Measurements from ENCODE around the gene KIF2A.

DNA sequence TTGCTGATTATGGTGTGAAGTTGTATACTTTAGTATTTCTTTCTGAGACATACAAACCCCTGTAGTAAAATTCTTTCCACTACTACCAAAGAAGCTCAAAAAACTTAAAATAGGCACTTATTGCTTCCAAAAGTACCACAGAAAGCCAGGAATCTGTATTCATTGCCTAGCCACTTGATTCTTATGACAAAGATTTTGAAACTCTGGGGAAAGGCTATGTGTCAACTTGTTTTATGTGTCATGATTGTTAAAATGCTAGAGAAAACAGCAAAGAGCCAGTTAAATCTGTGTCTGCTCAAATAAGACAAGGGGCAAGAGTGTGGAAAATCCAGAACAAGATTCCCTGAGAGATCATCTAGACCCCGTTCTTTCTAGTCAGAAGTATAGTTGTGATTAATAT lies 6.0 kb downstream of the KIF2A start:
- TF ChIP-seq CTCF (IDR thresholded peaks at IDR 0.05; ENCODE audit: low read length) (no peak), EZH2phosphoT487 (IDR thresholded peaks at IDR 0.05; ENCODE audit: low read length) (no peak), EZH2 (optimal IDR thresholded peaks at IDR 0.05; ENCODE audit: low read depth, low read length) (no peak)

Data from MM.1S (cell line).